Dermis blood vessel endothelial cell (primary cell): ENCODE measurements around the gene DXO. TPM values are rescaled to one million over a fixed set of nuclear protein-coding genes. Genes with fewer than 3 reads are reported as not detected.
"Not testable (repeated sequence)": the region's sequence is repeated elsewhere in the genome, so short reads cannot be mapped to it uniquely, and the experiment has no call there.

ENCODE experiments used
- DNase-seq: peaks from one replicate; pipeline ENCODE4 v3.0.0; 2010
- total RNA-seq: library from RNA; depleted of rRNA; stranded (reverse); fragments of >200 nt; gene quantifications from 2 replicates; pipeline ENCODE4 v1.2.3, GENCODE V29; 2014

Gene DXO
- total RNA-seq, 1 donor from 2014 or later = 14.6 TPM

DNA sequence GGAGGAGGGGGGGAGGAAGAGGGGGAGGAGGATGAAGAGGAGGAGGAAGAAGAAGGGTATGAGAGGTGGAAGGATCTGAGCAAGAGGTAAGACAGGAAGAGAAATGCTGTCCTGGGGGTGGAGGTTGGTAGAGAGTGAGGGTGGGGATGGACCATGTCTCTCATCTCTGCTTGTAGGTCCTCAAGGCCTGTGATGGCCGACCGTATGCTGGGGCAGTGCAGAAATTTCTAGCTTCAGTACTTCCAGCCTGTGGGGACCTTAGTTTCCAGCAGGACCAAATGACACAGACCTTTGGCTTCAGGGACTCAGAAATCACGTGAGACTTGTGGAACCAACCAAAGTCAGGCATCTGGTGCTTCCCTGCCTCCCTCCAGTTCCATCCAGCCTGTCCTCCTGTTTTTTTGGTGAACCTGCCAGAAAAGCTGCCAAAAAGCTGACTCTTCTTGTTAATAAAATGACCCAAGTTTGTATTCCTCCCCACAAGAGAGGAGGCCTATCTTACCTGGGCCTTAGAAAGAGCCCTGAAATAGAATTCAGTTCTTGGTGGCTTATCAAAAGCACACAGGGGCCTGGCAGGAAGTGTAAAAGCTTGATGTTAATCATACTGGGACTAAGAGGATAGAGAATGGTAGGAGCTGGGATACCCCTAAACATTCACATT, 7.4 kb upstream of the DXO start:
- DNase-seq = no peak

DNA sequence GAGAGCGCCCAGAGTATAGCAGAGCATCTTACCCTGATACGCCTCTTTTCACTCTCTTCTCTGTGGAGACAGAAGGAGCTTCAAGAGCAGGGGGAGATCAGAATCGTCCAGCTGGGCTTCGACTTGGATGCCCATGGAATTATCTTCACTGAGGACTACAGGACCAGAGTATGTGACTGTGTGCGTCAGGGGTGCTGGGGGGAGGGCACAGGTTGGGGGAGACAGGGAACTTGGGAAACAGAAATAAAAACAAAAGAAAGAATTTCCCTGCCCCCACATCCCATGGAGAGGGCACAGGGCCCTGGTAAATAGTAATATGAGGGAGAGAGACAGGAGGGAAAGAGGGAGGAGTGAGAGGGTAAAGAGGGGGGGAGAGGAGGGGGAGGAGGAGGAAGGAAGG, 6.9 kb upstream of the DXO start:
- DNase-seq = no peak

- no peak for DNase-seq
Measured at GRCh38 chr6:31977816-31978431, 6.0 kb upstream of the DXO start.

GRCh38 chr6:31976065-31976464, 4.1 kb upstream of the DXO start:
- not testable (repeated sequence) for DNase-seq

DNA sequence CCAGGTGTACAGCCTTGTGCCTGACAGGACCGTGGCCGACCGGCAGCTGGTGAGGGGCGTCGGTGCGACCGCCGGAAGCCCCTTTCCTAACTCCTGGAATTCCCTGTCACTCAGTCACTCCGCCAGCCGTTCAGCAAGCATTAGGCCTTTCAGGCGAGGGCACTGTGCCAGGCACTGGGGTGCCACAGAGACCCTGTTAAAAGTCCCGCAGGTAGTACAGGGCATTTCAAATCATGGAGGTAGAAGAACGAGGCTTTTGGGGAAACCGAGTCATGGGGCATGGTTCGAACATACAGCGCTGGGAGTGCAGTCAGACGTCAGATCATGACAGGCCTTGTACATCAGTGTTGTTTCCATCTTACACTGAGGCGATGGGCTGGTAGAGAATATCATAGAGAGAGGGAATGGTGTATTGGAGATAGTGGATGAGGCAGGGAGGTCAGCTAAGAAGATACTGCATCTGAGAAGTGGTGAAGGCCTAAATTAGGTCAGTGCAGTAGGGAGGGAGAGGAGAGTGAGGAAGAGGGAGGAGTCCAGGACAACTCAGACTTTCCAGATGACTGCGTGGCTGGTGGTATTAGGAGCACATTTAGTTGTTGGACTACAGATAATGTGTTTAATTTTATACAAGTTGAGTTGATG, 892 bp upstream of the DXO start:
- DNase-seq = peak; percentile 49

GRCh38 chr6:31971279-31971992, 502 bp downstream of the DXO start:
- DNase-seq = no peak

DNA sequence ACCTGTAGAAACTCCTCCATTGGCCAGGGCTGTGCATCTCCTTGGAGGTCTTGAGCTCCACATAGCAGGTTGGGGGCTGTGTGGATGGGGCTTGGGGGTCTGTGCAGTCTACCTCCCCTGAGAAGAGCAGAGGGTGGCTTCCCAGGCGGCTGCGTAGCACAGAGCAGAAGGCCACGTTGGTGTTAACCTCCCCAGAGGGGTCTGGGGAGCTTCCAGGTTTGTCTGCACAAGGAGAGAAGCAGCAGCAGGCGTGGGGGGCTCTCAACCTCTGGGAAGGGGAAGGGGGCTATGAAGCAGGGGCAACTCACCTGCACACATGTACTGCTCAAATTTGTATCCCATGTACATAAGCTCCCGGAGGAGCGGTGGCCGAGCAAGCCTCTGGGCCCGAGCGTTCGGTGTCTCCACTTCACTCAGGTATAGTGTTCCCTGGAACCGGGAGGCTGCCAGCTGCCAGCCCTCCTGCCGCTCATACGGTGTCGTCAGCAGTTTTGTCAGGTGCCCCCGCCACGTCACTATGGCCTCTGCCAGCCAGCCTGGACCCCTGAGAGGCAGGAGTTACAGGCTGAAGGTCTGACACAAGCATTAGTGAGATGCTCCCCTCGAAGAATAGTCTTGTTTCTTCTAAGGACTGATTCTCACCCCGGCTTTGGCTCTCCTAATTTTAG, 1.2 kb downstream of the DXO start:
- no peak for DNase-seq

DNA sequence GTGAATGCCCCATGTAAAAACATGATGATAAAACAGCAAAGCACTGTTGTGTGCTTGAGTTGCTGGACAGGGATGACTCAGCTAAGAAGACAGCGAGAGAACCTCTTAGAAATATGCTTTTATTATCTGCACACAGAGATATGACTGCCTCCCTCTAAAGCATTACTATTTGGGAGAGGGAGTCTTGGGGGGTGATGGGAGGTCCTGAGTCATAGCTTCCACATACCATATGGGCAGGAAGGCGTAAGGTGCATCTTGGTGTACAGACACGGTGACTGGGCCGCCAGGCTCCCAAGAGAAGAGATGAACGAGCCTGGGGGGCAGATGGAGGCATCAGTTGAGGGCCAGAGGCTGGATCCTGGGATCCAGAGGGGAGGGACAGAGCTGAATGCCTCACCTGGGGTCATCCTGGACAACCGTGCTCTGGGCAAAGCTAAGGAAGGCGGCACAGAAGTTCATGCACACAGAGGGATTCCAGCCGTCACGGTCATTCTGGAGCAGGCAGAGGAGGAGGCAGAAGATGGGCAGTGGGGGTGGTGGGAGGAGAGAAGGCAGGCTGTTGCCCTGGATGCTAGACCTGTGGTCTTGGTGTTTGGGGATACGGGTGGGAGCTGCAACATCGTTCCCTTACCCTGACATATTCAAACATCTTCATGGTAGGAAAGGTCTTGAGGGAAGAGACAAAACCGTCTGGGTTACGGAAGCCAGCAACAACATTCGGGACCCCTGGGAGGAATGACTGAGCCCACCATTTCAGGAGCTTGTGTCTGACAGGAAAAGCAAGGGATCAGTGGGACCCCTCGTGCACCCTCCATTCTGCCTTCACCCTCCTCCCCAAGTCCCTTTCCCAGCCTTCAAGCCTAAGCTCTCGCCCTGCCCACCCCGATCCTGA, 2.0 kb downstream of the DXO start:
- no peak for DNase-seq

DNA sequence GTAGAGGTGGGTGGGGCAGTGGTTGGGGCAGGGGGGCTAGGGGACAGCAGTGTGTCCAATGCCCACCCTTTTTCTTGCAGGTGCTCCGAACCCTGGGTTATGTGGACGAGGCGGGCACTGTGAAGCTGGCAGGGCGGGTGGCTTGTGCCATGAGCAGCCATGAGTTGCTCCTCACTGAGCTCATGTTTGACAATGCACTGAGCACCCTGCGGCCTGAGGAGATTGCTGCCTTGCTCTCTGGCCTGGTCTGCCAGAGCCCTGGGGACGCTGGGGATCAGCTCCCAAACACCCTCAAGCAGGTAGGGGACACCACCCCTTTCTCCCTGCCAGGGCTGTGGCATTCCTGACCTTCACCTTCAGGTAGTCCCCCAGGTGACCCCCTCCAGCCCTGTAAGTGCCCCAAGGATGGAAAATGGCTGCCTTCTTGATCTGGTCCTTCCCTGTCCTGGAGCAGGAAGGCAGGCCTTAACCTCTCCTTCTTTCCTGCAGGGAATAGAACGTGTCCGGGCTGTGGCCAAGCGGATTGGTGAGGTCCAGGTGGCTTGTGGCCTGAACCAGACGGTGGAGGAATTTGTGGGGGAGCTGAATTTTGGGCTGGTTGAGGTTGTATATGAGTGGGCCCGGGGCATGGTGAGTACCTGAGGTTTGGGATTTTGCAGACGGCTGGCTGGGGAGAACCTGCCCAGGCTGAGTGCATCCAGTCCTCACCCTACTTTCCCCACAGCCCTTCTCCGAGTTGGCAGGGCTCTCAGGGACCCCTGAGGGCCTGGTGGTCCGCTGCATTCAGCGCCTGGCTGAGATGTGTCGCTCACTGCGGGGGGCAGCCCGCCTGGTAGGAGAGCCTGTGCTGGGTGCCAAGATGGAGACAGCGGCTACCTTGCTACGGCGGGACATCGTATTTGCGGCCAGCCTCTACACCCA, 2.9 kb downstream of the DXO start:
- no peak for DNase-seq

- no peak for DNase-seq
Measured at GRCh38 chr6:31968326-31968725, 3.6 kb downstream of the DXO start.

- DNase-seq = no peak
Measured at GRCh38 chr6:31967926-31968320, 4.0 kb downstream of the DXO start.

- no peak for DNase-seq
Measured at GRCh38 chr6:31966997-31967925, 4.7 kb downstream of the DXO start.

DNA sequence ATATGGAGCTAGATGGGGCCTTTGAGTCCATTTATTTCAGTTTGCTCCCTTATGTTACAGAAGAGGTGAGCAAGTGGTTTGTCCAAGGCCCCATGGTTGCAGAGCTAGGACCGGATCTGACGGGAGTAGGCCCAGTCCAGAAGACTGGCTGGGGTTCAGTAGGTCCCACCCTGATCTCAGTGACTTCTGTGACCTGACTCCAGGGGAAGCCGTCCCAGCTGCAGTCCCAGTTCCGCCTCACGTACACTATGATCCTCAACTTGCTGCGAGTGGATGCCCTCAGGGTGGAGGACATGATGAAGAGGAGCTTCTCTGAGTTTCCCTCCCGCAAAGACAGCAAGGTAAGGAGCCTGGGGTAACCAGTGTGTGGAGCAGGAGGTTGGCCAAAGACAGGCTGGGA, 5.4 kb downstream of the DXO start:
- no peak for DNase-seq

DNA sequence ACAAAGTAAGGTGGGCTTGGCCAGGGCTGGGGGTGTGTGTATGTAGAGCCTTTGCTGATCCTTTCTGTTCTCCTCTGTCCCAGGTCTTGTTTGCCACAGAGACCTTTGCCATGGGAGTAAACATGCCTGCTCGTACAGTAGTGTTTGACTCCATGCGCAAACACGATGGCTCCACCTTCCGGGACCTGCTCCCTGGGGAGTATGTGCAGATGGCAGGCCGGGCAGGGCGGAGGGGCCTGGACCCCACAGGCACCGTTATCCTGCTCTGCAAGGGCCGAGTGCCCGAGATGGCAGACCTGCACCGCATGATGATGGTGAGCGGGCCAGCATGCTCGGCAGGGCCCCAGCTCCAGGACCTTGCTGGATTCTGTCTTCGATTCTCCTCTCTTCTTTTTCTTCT, 6.2 kb downstream of the DXO start:
- no peak for DNase-seq

- no peak for DNase-seq
Measured at GRCh38 chr6:31963921-31964320, 8.0 kb downstream of the DXO start.

DNA sequence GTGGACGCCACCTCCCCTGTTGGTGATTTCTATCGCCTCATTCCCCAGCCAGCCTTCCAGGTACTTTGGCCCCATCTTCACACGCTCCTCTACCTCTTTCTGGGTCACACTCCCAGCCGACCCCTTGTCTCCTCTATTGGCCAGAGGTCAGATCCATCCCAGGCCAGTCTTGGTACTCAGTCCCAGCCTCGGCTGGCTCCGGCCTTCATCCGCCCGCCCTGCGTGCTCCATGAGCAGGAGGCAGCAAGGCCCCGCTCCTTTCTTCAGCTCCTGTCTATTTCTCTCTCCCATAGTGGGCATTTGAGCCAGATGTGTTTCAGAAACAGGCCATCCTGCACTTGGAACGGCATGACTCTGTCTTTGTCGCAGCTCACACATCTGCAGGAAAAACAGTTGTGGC, 10.3 kb downstream of the DXO start:
- DNase-seq = no peak

- DNase-seq = peak; percentile 99
Measured at GRCh38 chr6:31958741-31959739, 12.9 kb downstream of the DXO start, which contains the start of the genes NELFE and SKIC2. NELFE (minus strand) TSS chr6:31958971; CDS start chr6:31958446, 525 bp downstream. SKIC2 (plus strand) TSS chr6:31959175; CDS start chr6:31959193, 18 bp downstream.

GRCh38 chr6:31958412-31958740, 13.6 kb downstream of the DXO start:
- DNase-seq = no peak
